ENCODE measurements around the gene MYO16.
"Not testable (repeated sequence)": the region's sequence is repeated elsewhere in the genome, so short reads cannot be mapped to it uniquely, and the experiment has no call there.

MYO16 gene

GRCh38 chr13:109074436-109074835 is 445.0 kb downstream of the MYO16 start:
- no peak overlapping the region for H3K4me3 ChIP-seq (ENCODE audit: low read depth, low read length)
- TF ChIP-seq CTCF (conservative IDR thresholded peaks at IDR 0.05; ENCODE audit: low read depth, low read length): no peak
- no peak for DNase-seq (ENCODE audit: low read depth)

- DNase-seq (ENCODE audit: low read depth): no peak
- no peak overlapping the region for H3K4me3 ChIP-seq (ENCODE audit: low read depth, low read length)
- TF ChIP-seq CTCF (conservative IDR thresholded peaks at IDR 0.05; ENCODE audit: low read depth, low read length): no peak
Observed at GRCh38 chr13:109074853-109075252, 445.4 kb downstream of the MYO16 start.

- DNase-seq (ENCODE audit: low read depth): peak; percentile 8
- H3K4me3 ChIP-seq (ENCODE audit: low read depth, low read length): peak overlapping the region; percentile 21
- no peak for TF ChIP-seq CTCF (conservative IDR thresholded peaks at IDR 0.05; ENCODE audit: low read depth, low read length)
Observed at GRCh38 chr13:109087916-109088623, 458.7 kb downstream of the MYO16 start.

- H3K4me3 ChIP-seq (ENCODE audit: low read depth, low read length): peak overlapping the region; percentile 21
- DNase-seq (ENCODE audit: low read depth): peak; percentile 12
- TF ChIP-seq CTCF (conservative IDR thresholded peaks at IDR 0.05; ENCODE audit: low read depth, low read length): no peak
Observed at GRCh38 chr13:109088624-109088917, 459.2 kb downstream of the MYO16 start.

GRCh38 chr13:109090796-109091195 is 461.4 kb downstream of the MYO16 start:
- H3K4me3 ChIP-seq (ENCODE audit: low read depth, low read length): no peak overlapping the region
- TF ChIP-seq CTCF (conservative IDR thresholded peaks at IDR 0.05; ENCODE audit: low read depth, low read length): no peak
- no peak for DNase-seq (ENCODE audit: low read depth)

- H3K4me3 ChIP-seq (ENCODE audit: low read depth, low read length): no peak overlapping the region
- no peak for DNase-seq (ENCODE audit: low read depth)
- no peak for TF ChIP-seq CTCF (conservative IDR thresholded peaks at IDR 0.05; ENCODE audit: low read depth, low read length)
Observed at GRCh38 chr13:109091249-109091648, 461.8 kb downstream of the MYO16 start.

- not testable (repeated sequence) for H3K4me3 ChIP-seq (ENCODE audit: low read depth, low read length); DNase-seq (ENCODE audit: low read depth)
Observed at GRCh38 chr13:109092186-109092585, 462.8 kb downstream of the MYO16 start.
